Right forelimb (tissue), 1 donor: ENCODE measurements around the gene NUDT8.
"Not testable (repeated sequence)": the region's sequence is repeated elsewhere in the genome, so short reads cannot be mapped to it uniquely, and the experiment has no call there.

Experiments
- DNase-seq: peaks from one replicate; pipeline ENCODE4 v3.0.0-alpha.2; 2018

NUDT8 gene

GRCh38 chr11:67629386-67630227 lies at the start of gene NUDT8:
NUDT8 (minus strand) TSS chr11:67629937; CDS start chr11:67629911, 26 bp downstream.
- peak; percentile 99 for DNase-seq

GRCh38 chr11:67675058-67675747 lies 45.5 kb upstream of the NUDT8 start:
- DNase-seq = no peak

- no peak for DNase-seq
These were observed 44.7 kb upstream of the NUDT8 start, which contains the start of gene ALDH3B2 for GRCh38 chr11:67674442-67674871. ALDH3B2 (minus strand) TSS chr11:67674623; CDS start chr11:67666935, 7,688 bp downstream.

GRCh38 chr11:67673902-67674301 lies 44.2 kb upstream of the NUDT8 start:
- no peak for DNase-seq

- DNase-seq = no peak
These were observed 43.6 kb upstream of the NUDT8 start for GRCh38 chr11:67673358-67673757.

GRCh38 chr11:67671211-67671520 lies 41.4 kb upstream of the NUDT8 start:
- DNase-seq = no peak

- no peak for DNase-seq
These were observed 40.8 kb upstream of the NUDT8 start for GRCh38 chr11:67670316-67671210.

- no peak for DNase-seq
These were observed 38.4 kb upstream of the NUDT8 start for GRCh38 chr11:67668192-67668551.

- no peak for DNase-seq
These were observed 37.9 kb upstream of the NUDT8 start for GRCh38 chr11:67667490-67668191.

GRCh38 chr11:67666676-67667489 lies 37.1 kb upstream of the NUDT8 start:
- DNase-seq = no peak

- DNase-seq = no peak
These were observed 36.5 kb upstream of the NUDT8 start for GRCh38 chr11:67666303-67666645.

GRCh38 chr11:67665541-67666302 lies 36.0 kb upstream of the NUDT8 start:
- no peak for DNase-seq

- DNase-seq = no peak
These were observed 35.2 kb upstream of the NUDT8 start for GRCh38 chr11:67664696-67665540.

- DNase-seq = no peak
These were observed 34.5 kb upstream of the NUDT8 start for GRCh38 chr11:67664213-67664585.

GRCh38 chr11:67663532-67664212 lies 33.9 kb upstream of the NUDT8 start:
- no peak for DNase-seq

- no peak for DNase-seq
These were observed 33.2 kb upstream of the NUDT8 start for GRCh38 chr11:67662835-67663531.

- no peak for DNase-seq
These were observed 32.6 kb upstream of the NUDT8 start for GRCh38 chr11:67662142-67662834.

GRCh38 chr11:67660752-67661151 lies 31.0 kb upstream of the NUDT8 start:
- not testable (repeated sequence) for DNase-seq
